IMR-90 (cell line): ENCODE results near the gene SRPK2. TPM values are rescaled to one million over a fixed set of nuclear protein-coding genes. Genes with fewer than 3 reads are reported as not detected.

Experiments
- ATAC-seq: fragments of 200-7000 bp; cut with Tn5 transposase; 2 replicates; pipeline ENCODE4 v1.9.1; 2020; ENCODE audit warnings: low read depth, mild to moderate bottlenecking, moderate library complexity
- BruUV-seq: library from RNA; stranded (reverse); fragments of 400-500 nt; replicated peaks from 2 replicates; lab custom pipeline; 2021; lab: Mats Ljungman, UMichigan
- CTCF ChIA-PET: fragments of 300-600 bp; formaldehyde crosslinking; extraction: SDS; loops from one replicate; lab custom pipeline; 2021; ENCODE audit warnings: antibody characterized with exemption; lab: Yijun Ruan, JAX
- POLR2A ChIA-PET: fragments of 300-600 bp; sonication (Branson Sonifier 250); formaldehyde crosslinking; loops from one replicate; lab custom pipeline; 2022; ENCODE audit warnings: antibody characterized with exemption; ENCODE audit not compliant: unreplicated experiment; lab: Charles Lee
- DNase-seq: peaks from one replicate; pipeline ENCODE4 v3.0.0; 2013
- H2AFZ ChIP-seq: replicated peaks from 2 replicates; pipeline ENCODE3; 2013; ENCODE audit warnings: low read length, mild to moderate bottlenecking; ENCODE audit not compliant: poor library complexity
- H2AK5ac ChIP-seq: 2 replicates; pipeline ENCODE4 v1.6.1; 2013; ENCODE audit warnings: low read depth, low read length, inconsistent platforms
- H2AK9ac ChIP-seq: replicated peaks from 2 replicates; pipeline ENCODE3; 2013; ENCODE audit warnings: mild to moderate bottlenecking, low read depth, low read length, moderate library complexity; ENCODE audit not compliant: poor library complexity
- H2BK120ac ChIP-seq: 2 replicates; pipeline ENCODE4 v1.6.1; 2013; ENCODE audit warnings: low read depth, low read length, inconsistent platforms
- H2BK15ac ChIP-seq: 3 replicates; pipeline ENCODE4 v1.6.1; 2013; ENCODE audit warnings: low read depth, low read length, inconsistent platforms
- H2BK20ac ChIP-seq: 2 replicates; pipeline ENCODE4 v1.6.1; 2013; ENCODE audit warnings: low read depth, mild to moderate bottlenecking, inconsistent platforms, low read length, moderate library complexity
- H2BK5ac ChIP-seq: 2 replicates; pipeline ENCODE4 v1.6.1; 2013; ENCODE audit warnings: mild to moderate bottlenecking, low read depth, low read length, inconsistent platforms; ENCODE audit not compliant: poor library complexity, severe bottlenecking
- H3K14ac ChIP-seq: replicated peaks from 2 replicates; pipeline ENCODE4 v1.6.1; 2013; ENCODE audit warnings: low read depth, low read length, inconsistent platforms
- H3K18ac ChIP-seq: 2 replicates; pipeline ENCODE4 v1.6.1; 2013; ENCODE audit warnings: low read depth, low read length, control low read depth
- H3K23ac ChIP-seq: 2 replicates; pipeline ENCODE4 v1.6.1; 2013; ENCODE audit warnings: low read depth, low read length, inconsistent platforms
- H3K27ac ChIP-seq: 2 replicates; pipeline ENCODE4 v1.5.1; 2013; ENCODE audit warnings: mild to moderate bottlenecking, control low read depth, low read length; ENCODE audit not compliant: insufficient read depth
- H3K27me3 ChIP-seq: 2 replicates; pipeline ENCODE4 v1.6.1; 2013; ENCODE audit warnings: low read length; ENCODE audit not compliant: control insufficient read depth, insufficient read depth
- H3K36me3 ChIP-seq: 2 replicates; pipeline ENCODE4 v1.6.1; 2013; ENCODE audit warnings: low read length, mixed read lengths; ENCODE audit not compliant: control insufficient read depth, insufficient read depth
- H3K4ac ChIP-seq: 2 replicates; pipeline ENCODE4 v1.6.1; 2013; ENCODE audit warnings: low read depth, low read length, inconsistent platforms
- H3K4me1 ChIP-seq: 2 replicates; pipeline ENCODE4 v1.6.1; 2013; ENCODE audit warnings: low read length, mixed read lengths; ENCODE audit not compliant: control insufficient read depth, insufficient read depth
- H3K4me2 ChIP-seq: 2 replicates; pipeline ENCODE4 v1.6.1; 2013; ENCODE audit warnings: low read depth, mild to moderate bottlenecking, control low read depth, low read length, moderate library complexity
- H3K4me3 ChIP-seq: 2 replicates; pipeline ENCODE4 v1.5.1; 2013; ENCODE audit warnings: low read depth, mild to moderate bottlenecking, control low read depth, low read length, moderate library complexity; ENCODE audit not compliant: insufficient read depth
- H3K56ac ChIP-seq: 2 replicates; pipeline ENCODE4 v1.6.1; 2013; ENCODE audit warnings: low read length, inconsistent platforms; ENCODE audit not compliant: insufficient read depth; ENCODE audit errors: extremely low read depth
- H3K79me1 ChIP-seq, 2 experiments: 2 replicates each; pipeline ENCODE4 v1.6.1; 2013; ENCODE audit warnings: low read length in 2 of 2, inconsistent platforms in 1 of 2, low read depth in 1 of 2
- H3K9ac ChIP-seq: 2 replicates; pipeline ENCODE4 v1.6.1; 2013; ENCODE audit warnings: low read depth, low read length, control low read depth
- H3K9me1 ChIP-seq: 2 replicates; pipeline ENCODE4 v1.6.1; 2013; ENCODE audit warnings: low read length, inconsistent platforms; ENCODE audit not compliant: insufficient read depth
- H3K9me3 ChIP-seq: 2 replicates; pipeline ENCODE4 v1.6.1; 2013; ENCODE audit warnings: low read length; ENCODE audit not compliant: control insufficient read depth, insufficient read depth
- H4K20me1 ChIP-seq: 2 replicates; pipeline ENCODE4 v1.6.1; 2013; ENCODE audit warnings: low read length, inconsistent platforms; ENCODE audit not compliant: insufficient read depth
- H4K5ac ChIP-seq: 2 replicates; pipeline ENCODE4 v1.6.1; 2013; ENCODE audit warnings: mild to moderate bottlenecking, low read depth, low read length, control low read depth
- H4K8ac ChIP-seq, 2 experiments: 2 replicates each; pipeline ENCODE4 v1.6.1; 2013; ENCODE audit warnings: low read depth in 2 of 2, low read length in 2 of 2, control low read depth in 1 of 2, inconsistent platforms in 1 of 2
- H4K91ac ChIP-seq: 2 replicates; pipeline ENCODE4 v1.6.1; 2013; ENCODE audit warnings: low read depth, low read length, inconsistent platforms; ENCODE audit not compliant: insufficient read depth
- BHLHE40 ChIP-seq: fragments of 150-350 bp; IDR thresholded peaks from 2 replicates; pipeline ENCODE4 v1.6.1; 2016; ENCODE audit warnings: mild to moderate bottlenecking, low read depth, low read length
- CEBPB ChIP-seq: IDR thresholded peaks from 2 replicates; pipeline ENCODE4 v1.6.1; 2012; ENCODE audit warnings: low read depth, low read length, improper control_type of control experiment
- CHD1 ChIP-seq: IDR thresholded peaks from 2 replicates; pipeline ENCODE4 v1.6.1; 2012; ENCODE audit warnings: low read depth, low read length, improper control_type of control experiment
- FOS ChIP-seq: fragments of 150-350 bp; IDR thresholded peaks from 2 replicates; pipeline ENCODE4 v1.6.1; 2016; ENCODE audit warnings: low read depth, low read length
- MAFK ChIP-seq: IDR thresholded peaks from 2 replicates; pipeline ENCODE4 v1.6.1; 2012; ENCODE audit warnings: low read depth, low read length, improper control_type of control experiment
- MAZ ChIP-seq: IDR thresholded peaks from 2 replicates; pipeline ENCODE4 v1.6.1; 2012; ENCODE audit warnings: low read depth, mild to moderate bottlenecking, low read length, improper control_type of control experiment, moderate library complexity, borderline replicate concordance
- MXI1 ChIP-seq: IDR thresholded peaks from 2 replicates; pipeline ENCODE4 v1.6.1; 2012; ENCODE audit warnings: low read depth, mild to moderate bottlenecking, low read length, moderate library complexity, borderline replicate concordance
- RFX5 ChIP-seq: IDR thresholded peaks from 2 replicates; pipeline ENCODE4 v1.8.0; 2012; ENCODE audit warnings: low read depth, mild to moderate bottlenecking, low read length, moderate library complexity
- SMC3 ChIP-seq: fragments of 150-350 bp; IDR thresholded peaks from 2 replicates; pipeline ENCODE4 v1.6.1; 2016; ENCODE audit warnings: low read depth, mild to moderate bottlenecking, antibody characterized with exemption, low read length, moderate library complexity
- WGBS, 2 experiments: methylation state at CpG; one replicate each; pipeline versions ENCODE4 v1.1.5 to v1.1.7; 2013; ENCODE audit warnings: missing lambda C conversion rate in 2 of 2; ENCODE audit not compliant: insufficient read length in 1 of 2; ENCODE audit errors: extremely low coverage in 2 of 2; 5-methylcytosine and 5-hydroxymethylcytosine counted together
- dilution Hi-C: fragments of 300-500 bp; cut with HindIII; formaldehyde crosslinking; loops from one replicate; pipeline ENCODE4 v1.14.3; 2018; ENCODE audit warnings: low sequenced_read_pairs; ENCODE audit not compliant: unreplicated experiment
- in situ Hi-C: fragments of 300-500 bp; cut with MboI; formaldehyde crosslinking; loops from 3 replicates; pipeline ENCODE4 v1.14.3; 2019; ENCODE audit warnings: low sequenced_read_pairs, inconsistent platforms, mixed read lengths
- intact Hi-C: fragments of 100-400 bp; cut with micrococcal nuclease; formaldehyde crosslinking; loops from 2 replicates; pipeline ENCODE4 v1.10.0; 2022
- polyA plus RNA-seq, 3 experiments: library from polyadenylated mRNA; depleted of rRNA; stranded (reverse); fragments of >200 nt; gene quantifications; 2 replicates each; pipeline ENCODE4 v1.2.3, GENCODE V29; 2012; ENCODE audit warnings: low replicate concordance in 1 of 3
- total RNA-seq: library from RNA; depleted of rRNA; stranded (reverse); fragments of >200 nt; gene quantifications from 2 replicates; pipeline ENCODE4 v1.2.3, GENCODE V29; 2012
- TF ChIP-seq, protein P1 (sequence below): fragments of 150-350 bp; IDR thresholded peaks from 2 replicates; pipeline ENCODE4 v1.6.1; 2016; ENCODE audit warnings: low read depth, mild to moderate bottlenecking, low read length, moderate library complexity, borderline replicate concordance
- TF ChIP-seq, protein P2 (sequence below): fragments of 150-350 bp; IDR thresholded peaks from 2 replicates; pipeline ENCODE4 v1.6.1; 2017; ENCODE audit warnings: mild to moderate bottlenecking, antibody characterized with exemption, low read length, low read depth

Gene SRPK2
- total and polyA plus RNA-seq, 2 of the 4 experiments (the other 2 are of a cell fraction), result 13.2 to 33.0 TPM

DNA sequence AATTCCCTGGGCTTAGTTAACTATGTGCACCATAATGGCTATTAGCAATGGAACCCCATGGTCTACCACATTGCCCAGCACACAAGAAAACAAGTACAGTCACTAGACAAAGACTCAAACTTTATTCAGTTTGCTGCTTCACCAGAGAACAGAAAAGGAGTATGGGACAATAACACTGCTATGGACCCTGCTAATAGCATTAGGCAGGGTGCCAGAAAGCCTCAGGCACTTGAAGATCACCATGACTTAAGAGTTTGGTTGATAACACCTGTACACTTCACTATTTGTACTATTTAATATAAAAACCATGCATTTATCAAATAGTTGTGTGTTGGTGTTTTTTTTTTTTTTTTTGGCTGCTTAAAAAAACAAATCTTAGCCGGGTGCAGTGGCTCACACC, 215.1 kb downstream of the SRPK2 start:
- no TSS peak for BruUV-seq
- dilution Hi-C loops, result no loop called here
- ATAC-seq, result no peak

More for the DNA sequence above, 215.1 kb downstream of the SRPK2 start:
- Histone ChIP-seq H4K91ac (no peak overlapping the region), H2AFZ (no peak overlapping the region), H2AK5ac (no peak overlapping the region), H2BK20ac (no peak overlapping the region), H3K23ac (no peak overlapping the region), H3K36me3 (0 out of 2 replicates have a peak, but pooled peaks cover 2% of the 10 kb centered on the region), H4K20me1 (peaks cover 8% of the 10 kb centered on the region; the same call in 1 of the 2 replicates), H3K56ac (no peak overlapping the region), H3K18ac (no peak overlapping the region), H2BK120ac (no peak overlapping the region), H2AK9ac (no peak overlapping the region), H3K4me1 (no peaks in the 10 kb centered on the region), H2BK5ac (no peak overlapping the region), H3K27me3 (no peaks in the 10 kb centered on the region), H3K9me1 (0 out of 2 replicates have a peak, but pooled peaks cover 5% of the 10 kb centered on the region), H4K5ac (no peak overlapping the region), H3K79me1 (peaks cover 10 to 22% of the 10 kb centered on the region in 2 experiments), H2BK15ac (no peak overlapping the region), H3K4ac (no peak overlapping the region), H3K14ac (no peak overlapping the region), H3K9ac (no peak overlapping the region), H4K8ac (no peak overlapping the region), H3K4me3 (no peak overlapping the region), H3K27ac (no peak overlapping the region), H3K4me2 (no peak overlapping the region), H3K9me3 (no peaks in the 10 kb centered on the region)
- no peak for TF ChIP-seq CHD1
- TF ChIP-seq, protein P1, sequence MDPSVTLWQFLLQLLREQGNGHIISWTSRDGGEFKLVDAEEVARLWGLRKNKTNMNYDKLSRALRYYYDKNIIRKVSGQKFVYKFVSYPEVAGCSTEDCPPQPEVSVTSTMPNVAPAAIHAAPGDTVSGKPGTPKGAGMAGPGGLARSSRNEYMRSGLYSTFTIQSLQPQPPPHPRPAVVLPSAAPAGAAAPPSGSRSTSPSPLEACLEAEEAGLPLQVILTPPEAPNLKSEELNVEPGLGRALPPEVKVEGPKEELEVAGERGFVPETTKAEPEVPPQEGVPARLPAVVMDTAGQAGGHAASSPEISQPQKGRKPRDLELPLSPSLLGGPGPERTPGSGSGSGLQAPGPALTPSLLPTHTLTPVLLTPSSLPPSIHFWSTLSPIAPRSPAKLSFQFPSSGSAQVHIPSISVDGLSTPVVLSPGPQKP, result no peak
- TF ChIP-seq MXI1, result no peak
- TF ChIP-seq BHLHE40, result no peak
- no peak for TF ChIP-seq SMC3
- no peak for TF ChIP-seq FOS
- no peak for TF ChIP-seq RFX5
- TF ChIP-seq, protein P2, sequence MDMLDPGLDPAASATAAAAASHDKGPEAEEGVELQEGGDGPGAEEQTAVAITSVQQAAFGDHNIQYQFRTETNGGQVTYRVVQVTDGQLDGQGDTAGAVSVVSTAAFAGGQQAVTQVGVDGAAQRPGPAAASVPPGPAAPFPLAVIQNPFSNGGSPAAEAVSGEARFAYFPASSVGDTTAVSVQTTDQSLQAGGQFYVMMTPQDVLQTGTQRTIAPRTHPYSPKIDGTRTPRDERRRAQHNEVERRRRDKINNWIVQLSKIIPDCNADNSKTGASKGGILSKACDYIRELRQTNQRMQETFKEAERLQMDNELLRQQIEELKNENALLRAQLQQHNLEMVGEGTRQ, result no peak
- no peak for TF ChIP-seq CEBPB
- no peak for TF ChIP-seq MAFK
- no peak for TF ChIP-seq MAZ
- CTCF ChIA-PET, result no interaction called here
- POLR2A ChIA-PET, result no interaction called here
- no CpG with 5 or more reads among the region's 1 CpG for WGBS, 2 experiments
- intact Hi-C loops (no loop called here), in situ Hi-C loops (no loop called here)
- no peak for DNase-seq
